GM13976 (cell line): ENCODE measurements around the gene TNNC1.

Experiments
- DNase-seq: peaks from one replicate; pipeline ENCODE4 v3.0.0; 2012; ENCODE audit warnings: low spot score
- CTCF ChIP-seq: IDR thresholded peaks from 2 replicates; pipeline ENCODE4 v1.5.1; 2012; ENCODE audit warnings: borderline replicate concordance, mild to moderate bottlenecking; ENCODE audit not compliant: insufficient read depth; ENCODE audit errors: extremely low read depth, missing control alignments, control extremely low read depth
- in situ Hi-C: fragments of 300-500 bp; cut with MboI; formaldehyde crosslinking; loops from one replicate; pipeline ENCODE4 v1.12.0; 2022; ENCODE audit warnings: low sequenced_read_pairs, mixed read lengths, inconsistent platforms; ENCODE audit not compliant: unreplicated experiment

The TNNC1 gene

GRCh38 chr3:52479877-52480575 is 26.2 kb upstream of the TNNC1 start:
- in situ Hi-C loops, result no loop called here
- TF ChIP-seq CTCF, result no peak
- no peak for DNase-seq

GRCh38 chr3:52479037-52479876 is 25.4 kb upstream of the TNNC1 start:
- no peak for TF ChIP-seq CTCF
- no peak for DNase-seq
- in situ Hi-C loops, result no loop called here

- no peak for TF ChIP-seq CTCF
- in situ Hi-C loops, result no loop called here
- DNase-seq, result no peak
Observed at GRCh38 chr3:52477796-52478095, 23.9 kb upstream of the TNNC1 start.

GRCh38 chr3:52477076-52477795 is 23.4 kb upstream of the TNNC1 start:
- TF ChIP-seq CTCF, result no peak

DNA sequence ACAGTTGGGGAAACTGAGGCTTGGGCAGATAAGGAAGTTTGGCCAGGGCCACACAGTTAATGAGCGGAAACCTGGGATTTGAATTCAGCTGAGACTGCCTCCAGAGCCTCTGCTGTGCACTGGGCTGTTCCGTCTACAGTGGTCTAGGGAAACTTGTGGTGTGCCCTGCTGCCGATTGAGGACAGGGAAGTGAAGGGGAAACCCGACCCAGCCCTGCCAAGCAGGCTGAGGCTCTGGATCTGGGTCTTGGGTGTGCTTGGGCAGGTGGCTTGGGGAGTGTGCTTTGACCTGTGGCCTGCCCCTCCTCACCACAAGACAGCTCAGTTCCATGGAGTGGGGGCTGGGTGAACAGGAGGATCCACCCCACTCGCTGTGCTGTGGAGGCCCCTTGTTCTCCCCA is 19.2 kb upstream of the TNNC1 start:
- in situ Hi-C loops, result no loop called here
- no peak for DNase-seq
- no peak for TF ChIP-seq CTCF

More at GRCh38 chr3:52477076-52477795, 23.4 kb upstream of the TNNC1 start:
- no peak for DNase-seq
- in situ Hi-C loops, result no loop called here

- no peak for TF ChIP-seq CTCF
- no peak for DNase-seq
- in situ Hi-C loops, result no loop called here
Observed at GRCh38 chr3:52472239-52473000, 18.6 kb upstream of the TNNC1 start.
